Right atrium auricular region (tissue), 2 donors: ENCODE data around the gene STEAP1B. TPM values are rescaled to one million over a fixed set of nuclear protein-coding genes. Genes with fewer than 3 reads are reported as not detected.

Source experiments
- DNase-seq: peaks from one replicate; pipeline ENCODE4 v3.0.0-alpha.2; 2019; ENCODE audit warnings: low spot score
- H3K27ac ChIP-seq, 2 donors: fragments of 200-600 bp; sonication (generic); 1 replicate in 1 of 2; 2 replicates in 1 of 2; pipeline ENCODE4 v1.5.1; 2016 to 2019
- H3K27me3 ChIP-seq, 2 donors: fragments of 200-600 bp; sonication (generic); one replicate each; pipeline versions ENCODE4 v1.5.1 to v1.6.0; 2017 to 2019
- H3K36me3 ChIP-seq: fragments of 200-600 bp; sonication (generic); one replicate; pipeline ENCODE4 v1.5.1; 2016
- H3K4me1 ChIP-seq, 2 donors: fragments of 200-600 bp; sonication (generic); one replicate each; pipeline versions ENCODE4 v1.5.1 to v1.6.0; 2017 to 2019
- H3K4me3 ChIP-seq, 2 donors: fragments of 200-600 bp; sonication (generic); 1 replicate in 1 of 2; 2 replicates in 1 of 2; pipeline ENCODE4 v1.5.1; 2017 to 2019; ENCODE audit warnings: mild to moderate bottlenecking in 1 of 2, moderate library complexity in 1 of 2
- H3K9me3 ChIP-seq, 2 donors: fragments of 200-600 bp; sonication (generic); one replicate each; pipeline ENCODE4 v1.5.1; 2019
- CTCF ChIP-seq, 2 donors: fragments of 200-600 bp; sonication (generic); IDR thresholded peaks; one replicate each; pipeline ENCODE4 v1.5.1; 2019; ENCODE audit warnings: antibody characterized with exemption in 2 of 2
- total RNA-seq, 2 donors: library from RNA; depleted of rRNA; stranded (reverse); fragments of >200 nt; gene quantifications; one replicate each; pipeline ENCODE4 v1.1.0, GENCODE V29; 2016

Gene STEAP1B
- total RNA-seq, 2 donors from 2014 or later = 0.39 TPM; not detected in 1

- DNase-seq = no peak
- Histone ChIP-seq H3K36me3 (no peaks in the 10 kb centered on the region), H3K27ac (no peak overlapping the region), H3K4me1 (peaks cover 0 to 4% of the 10 kb centered on the region in 2 donors), H3K27me3 (no peaks in the 10 kb centered on the region), H3K4me3 (no peak overlapping the region), H3K9me3 (no peaks in the 10 kb centered on the region)
- no peak for TF ChIP-seq CTCF (IDR thresholded peaks at IDR 0.05)
Measured at GRCh38 chr7:22390516-22390915, 109.5 kb downstream of the STEAP1B start.

GRCh38 chr7:22389892-22390291, 110.1 kb downstream of the STEAP1B start:
- no peak for TF ChIP-seq CTCF (IDR thresholded peaks at IDR 0.05)
- Histone ChIP-seq H3K27ac (no peak overlapping the region), H3K4me3 (no peak overlapping the region), H3K9me3 (no peaks in the 10 kb centered on the region), H3K27me3 (no peaks in the 10 kb centered on the region), H3K4me1 (peaks cover 0 to 4% of the 10 kb centered on the region in 2 donors), H3K36me3 (no peaks in the 10 kb centered on the region)
- no peak for DNase-seq

- Histone ChIP-seq H3K9me3 (no peaks in the 10 kb centered on the region), H3K27me3 (no peaks in the 10 kb centered on the region), H3K4me3 (no peak overlapping the region), H3K36me3 (no peaks in the 10 kb centered on the region), H3K4me1 (peaks cover 0 to 4% of the 10 kb centered on the region in 2 donors), H3K27ac (no peak overlapping the region)
- no peak for DNase-seq
- TF ChIP-seq CTCF (IDR thresholded peaks at IDR 0.05) = no peak
Measured at GRCh38 chr7:22387583-22387982, 112.4 kb downstream of the STEAP1B start.

- no peak overlapping the region for H3K27ac ChIP-seq
- DNase-seq = no peak
- TF ChIP-seq CTCF (IDR thresholded peaks at IDR 0.05) = no peak
- no peak overlapping the region for H3K4me3 ChIP-seq
- peaks cover 0 to 4% of the 10 kb centered on the region in 2 donors for H3K4me1 ChIP-seq
- H3K27me3 ChIP-seq = no peaks in the 10 kb centered on the region
- H3K9me3 ChIP-seq = no peaks in the 10 kb centered on the region
- H3K36me3 ChIP-seq = no peaks in the 10 kb centered on the region
Measured at GRCh38 chr7:22386865-22387264, 113.1 kb downstream of the STEAP1B start.

GRCh38 chr7:22386206-22386858, 113.7 kb downstream of the STEAP1B start:
- TF ChIP-seq CTCF (IDR thresholded peaks at IDR 0.05) = no peak
- DNase-seq = no peak
- peaks cover 0 to 4% of the 10 kb centered on the region in 2 donors for H3K4me1 ChIP-seq

GRCh38 chr7:22385326-22385725, 114.7 kb downstream of the STEAP1B start:
- H3K9me3 ChIP-seq = no peaks in the 10 kb centered on the region
- H3K27me3 ChIP-seq = no peaks in the 10 kb centered on the region
- H3K27ac ChIP-seq = no peak overlapping the region
- no peak for TF ChIP-seq CTCF (IDR thresholded peaks at IDR 0.05)
- no peak overlapping the region for H3K4me3 ChIP-seq
- no peaks in the 10 kb centered on the region for H3K36me3 ChIP-seq
- no peak for DNase-seq
- peaks cover 0 to 4% of the 10 kb centered on the region in 2 donors for H3K4me1 ChIP-seq

More at GRCh38 chr7:22386206-22386858, 113.7 kb downstream of the STEAP1B start:
- H3K9me3 ChIP-seq = no peaks in the 10 kb centered on the region
- no peaks in the 10 kb centered on the region for H3K27me3 ChIP-seq
- H3K27ac ChIP-seq = no peak overlapping the region
- H3K4me3 ChIP-seq = no peak overlapping the region
- no peaks in the 10 kb centered on the region for H3K36me3 ChIP-seq
